HG02852 (cell line): ENCODE results near the gene GLYR1.

Experiments used
- ATAC-seq: cut with Tn5 transposase; IDR thresholded peaks from one replicate; pipeline ENCODE4 v1.9.1; 2021; ENCODE audit warnings: mild to moderate bottlenecking, moderate library complexity; ENCODE audit not compliant: unreplicated experiment

Gene GLYR1

GRCh38 chr16:4850211-4850610 is 3.1 kb upstream of the GLYR1 start:
- no peak for ATAC-seq

DNA sequence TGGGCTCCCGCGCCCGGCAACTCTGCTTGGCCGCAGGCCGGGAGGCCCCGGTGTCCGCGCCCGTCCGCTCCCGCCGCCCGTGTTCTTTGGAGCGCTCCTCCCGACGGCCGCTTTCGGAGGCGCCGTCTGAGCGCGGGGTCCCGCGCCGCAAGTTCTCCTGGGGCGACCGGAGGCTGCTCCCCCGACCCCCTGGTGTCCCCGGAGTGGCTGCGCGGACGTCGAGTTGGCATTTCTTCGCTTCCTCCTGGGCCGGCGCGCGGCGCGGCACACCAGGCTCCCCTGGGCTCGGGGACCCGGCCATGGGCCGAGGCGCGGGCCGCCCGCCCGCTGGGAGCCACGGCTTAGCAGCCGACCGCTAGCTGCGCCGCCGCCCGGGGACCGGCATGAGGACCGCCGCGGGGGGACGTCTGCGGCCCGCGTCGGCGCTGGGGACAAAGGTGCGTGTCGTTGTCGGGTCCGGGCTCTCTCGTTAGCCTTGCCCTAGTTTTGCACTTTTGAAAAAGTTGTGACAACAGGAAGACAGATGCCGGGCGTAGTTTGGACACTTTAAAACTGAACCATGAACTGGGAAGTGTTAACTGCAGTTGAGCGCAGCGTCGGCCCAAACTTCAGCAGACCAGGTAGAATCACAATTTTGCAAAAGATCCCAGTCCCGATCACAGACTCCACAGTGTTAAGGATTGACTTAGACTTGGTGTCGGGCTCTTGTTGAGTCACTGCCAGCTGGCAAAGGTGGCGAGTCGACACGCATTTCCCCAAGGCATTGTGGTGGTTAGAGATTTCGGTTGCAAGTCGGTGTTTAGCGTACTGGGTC is 893 bp upstream of the GLYR1 start:
- peak; percentile 20 for ATAC-seq

DNA sequence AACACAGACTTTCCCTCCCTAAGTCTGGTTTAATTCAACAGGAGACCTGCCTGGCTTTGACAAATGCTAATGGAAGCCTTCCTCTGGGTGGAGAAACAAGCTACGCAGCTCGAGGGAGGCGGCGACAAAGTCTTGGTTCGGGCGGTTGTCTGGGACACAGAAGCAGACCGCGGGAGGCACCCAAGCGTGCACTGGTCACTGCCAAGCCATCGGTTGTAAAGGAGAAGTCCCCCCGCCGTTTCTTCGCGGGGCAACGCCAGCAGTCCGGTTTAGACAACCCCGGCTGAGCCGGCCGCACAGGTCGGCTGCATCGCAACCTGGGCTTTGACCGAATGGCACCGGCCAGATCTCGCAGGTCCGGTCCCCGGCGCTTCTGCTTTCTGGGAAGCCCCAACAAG is 586 bp downstream of the GLYR1 start:
- peak; percentile 36 for ATAC-seq

- ATAC-seq = no peak
Observed at GRCh38 chr16:4840984-4841383, 6.1 kb downstream of the GLYR1 start.

DNA sequence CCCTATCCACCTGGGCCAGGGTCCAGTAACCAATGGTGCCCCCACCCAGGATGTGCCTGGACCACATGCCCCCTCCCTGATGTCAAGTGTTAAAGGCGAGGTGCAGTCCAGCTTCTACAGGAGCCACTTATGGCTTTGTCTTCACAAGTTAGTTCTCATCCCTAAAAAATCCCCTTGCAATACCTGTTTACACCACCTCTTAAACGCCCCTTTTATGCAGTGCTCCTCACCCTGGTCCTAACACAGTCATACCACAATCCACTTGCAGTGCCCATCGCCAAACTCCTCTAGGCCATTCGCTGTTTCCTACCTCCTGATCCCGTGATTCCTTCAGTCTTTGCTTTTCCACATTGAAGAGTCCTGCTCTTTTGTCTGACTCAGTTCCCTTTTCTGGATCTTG is 7.1 kb downstream of the GLYR1 start:
- ATAC-seq = no peak

GRCh38 chr16:4837733-4838501 is 9.2 kb downstream of the GLYR1 start:
- ATAC-seq = no peak

- no peak for ATAC-seq
Observed at GRCh38 chr16:4836727-4837126, 10.4 kb downstream of the GLYR1 start.

DNA sequence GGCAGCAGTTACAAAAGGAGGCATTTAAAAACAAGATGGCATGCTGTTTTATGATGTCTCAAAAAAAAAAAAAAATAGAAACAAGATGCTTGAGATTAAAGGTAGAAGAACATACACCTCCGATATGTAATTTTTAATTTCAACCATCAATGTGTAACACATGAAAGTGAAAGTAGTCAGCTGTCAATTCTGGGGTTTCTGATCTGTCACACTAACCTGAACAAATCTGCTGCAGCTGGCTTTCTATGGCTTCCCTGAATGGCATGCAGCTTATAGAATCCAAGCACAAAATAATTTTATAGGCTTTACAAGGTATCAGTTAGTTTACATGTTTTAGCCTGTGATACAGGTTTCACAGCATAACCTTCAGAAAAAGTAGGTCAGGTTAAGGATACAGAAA is 13.5 kb downstream of the GLYR1 start:
- no peak for ATAC-seq

DNA sequence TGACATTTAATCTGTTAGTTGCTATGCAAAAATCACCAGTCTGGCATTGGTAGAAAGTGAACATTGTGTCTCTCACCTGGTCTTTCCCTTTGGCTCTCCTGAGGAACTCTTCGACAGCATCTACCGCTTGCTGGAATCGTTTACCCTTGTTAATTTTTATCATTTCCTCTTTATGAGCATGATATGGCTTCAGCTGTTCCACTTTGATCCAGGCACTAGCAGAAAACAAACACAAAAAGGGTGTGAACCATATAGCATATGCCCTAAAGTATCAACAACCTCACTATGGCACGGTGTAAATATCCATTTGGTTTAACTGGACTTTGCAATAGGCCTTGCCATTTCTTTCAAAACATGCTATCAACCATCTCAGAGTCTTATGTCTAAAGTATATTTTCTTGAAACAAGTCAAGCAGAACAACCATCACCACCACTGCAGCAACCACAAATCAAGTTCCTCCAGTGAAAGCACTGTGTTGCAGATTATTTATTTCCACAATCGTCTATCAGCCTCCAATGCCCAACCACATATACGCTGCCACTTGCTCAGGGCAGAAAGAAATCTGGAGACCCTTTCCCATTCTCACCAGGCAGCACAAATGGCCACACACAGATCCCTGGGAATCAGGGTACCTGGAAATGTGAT is 14.3 kb downstream of the GLYR1 start:
- no peak for ATAC-seq

DNA sequence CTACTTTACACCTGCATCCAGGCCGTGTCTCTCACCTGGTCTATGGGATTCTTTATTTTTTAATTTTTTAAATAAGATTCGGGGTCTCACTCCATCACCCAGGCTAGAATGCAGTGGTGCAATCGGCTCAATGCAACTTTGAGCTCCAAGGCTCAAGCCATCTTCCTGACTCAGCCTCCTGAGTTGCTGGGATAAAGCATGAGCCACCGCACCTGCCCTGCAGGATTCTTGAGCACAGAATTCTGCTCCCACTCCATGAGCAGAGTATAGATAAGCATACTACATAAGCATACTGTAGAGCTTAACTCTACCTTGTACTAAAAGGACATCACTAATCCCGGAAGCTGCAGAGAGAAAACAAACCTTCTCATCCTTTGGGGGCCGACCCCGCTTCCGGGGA is 15.5 kb downstream of the GLYR1 start:
- ATAC-seq = no peak

GRCh38 chr16:4830408-4830807 is 16.7 kb downstream of the GLYR1 start:
- ATAC-seq = no peak

DNA sequence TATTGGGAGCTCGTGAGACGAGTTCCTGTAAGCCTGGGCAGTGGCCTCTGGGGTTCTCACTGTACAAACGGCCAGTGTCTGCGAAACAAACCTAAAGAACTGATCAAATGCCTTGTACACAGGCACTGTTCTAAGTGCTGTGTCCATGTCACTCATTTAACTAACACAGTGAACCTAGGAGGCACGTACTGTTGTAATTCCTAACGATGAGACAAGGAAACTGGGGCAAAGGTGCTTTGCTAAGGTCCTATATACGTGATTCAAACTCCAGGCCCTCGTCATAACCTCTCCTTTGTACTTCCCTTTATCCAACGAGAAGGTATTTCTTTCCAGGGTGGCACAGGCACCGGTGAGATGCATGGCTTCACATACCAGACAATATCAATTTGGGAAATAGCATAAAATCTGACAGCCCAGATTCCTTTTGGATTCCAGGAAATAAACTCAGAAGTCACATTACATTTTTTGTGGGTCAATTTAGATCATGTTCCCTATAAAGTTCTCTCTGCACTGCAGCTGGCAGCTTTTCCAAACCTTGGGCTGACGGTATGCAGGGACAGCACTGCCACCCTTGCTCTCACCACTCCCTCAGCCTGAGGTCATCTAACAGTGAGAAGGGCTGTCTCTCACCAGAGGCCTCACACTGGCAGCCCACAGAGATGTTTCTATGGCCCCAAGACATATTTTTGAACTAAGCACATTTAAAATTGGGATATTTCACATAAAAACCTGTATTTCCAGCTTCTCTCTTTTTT is 18.3 kb downstream of the GLYR1 start:
- no peak for ATAC-seq

GRCh38 chr16:4826980-4827379 is 20.1 kb downstream of the GLYR1 start:
- ATAC-seq = no peak

GRCh38 chr16:4826526-4826925 is 20.6 kb downstream of the GLYR1 start:
- ATAC-seq = no peak

DNA sequence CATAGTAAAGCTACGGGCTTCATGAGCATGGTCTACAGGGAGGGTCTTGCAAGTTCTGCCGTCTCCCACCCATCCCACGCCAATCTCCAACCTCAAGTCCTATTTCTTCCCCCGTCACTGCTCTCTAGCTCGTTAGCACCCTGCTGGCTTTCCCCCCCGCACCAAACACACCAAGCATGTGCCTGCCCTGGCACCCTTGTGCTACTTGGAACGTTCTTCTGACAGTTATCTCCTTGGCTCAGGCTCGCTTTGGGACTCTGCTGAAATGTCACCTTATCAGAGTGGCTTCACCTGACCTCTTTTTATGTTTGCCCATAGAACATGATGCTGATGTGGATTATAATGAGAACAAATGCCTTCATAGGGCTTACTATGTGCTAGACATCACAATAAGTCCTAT is 21.9 kb downstream of the GLYR1 start:
- no peak for ATAC-seq

GRCh38 chr16:4820652-4821051 is 26.4 kb downstream of the GLYR1 start:
- ATAC-seq = no peak

DNA sequence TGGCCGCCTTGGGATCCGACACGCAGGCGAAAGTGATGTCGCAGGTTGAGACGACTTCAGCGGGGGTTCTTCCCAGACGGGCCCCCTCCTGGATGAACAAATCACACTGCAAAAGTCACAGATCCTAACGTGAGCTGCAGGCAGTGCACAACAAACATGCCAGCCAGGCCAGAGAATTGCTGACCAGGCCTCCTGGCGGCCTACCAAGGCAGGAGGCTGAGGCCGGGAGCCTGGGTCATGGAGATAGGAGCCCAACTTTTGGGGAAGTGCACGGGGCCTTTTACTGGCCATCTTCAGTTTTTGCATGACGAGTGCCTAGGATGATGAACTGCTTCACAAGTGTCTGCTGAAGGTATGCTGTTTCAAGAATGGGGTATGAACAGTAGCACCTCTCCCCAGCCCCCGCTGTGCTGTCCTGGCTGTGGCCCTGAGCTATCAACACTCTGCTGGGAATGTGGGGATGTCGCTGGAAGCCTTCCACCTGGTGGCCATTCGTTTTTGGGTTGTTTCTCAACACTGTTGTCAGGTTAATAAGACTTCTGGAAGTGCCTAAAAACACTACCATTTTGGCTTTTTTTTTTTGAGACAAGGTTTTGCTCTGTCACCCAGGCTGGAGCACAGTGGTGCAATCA is 32.4 kb downstream of the GLYR1 start:
- ATAC-seq = no peak

DNA sequence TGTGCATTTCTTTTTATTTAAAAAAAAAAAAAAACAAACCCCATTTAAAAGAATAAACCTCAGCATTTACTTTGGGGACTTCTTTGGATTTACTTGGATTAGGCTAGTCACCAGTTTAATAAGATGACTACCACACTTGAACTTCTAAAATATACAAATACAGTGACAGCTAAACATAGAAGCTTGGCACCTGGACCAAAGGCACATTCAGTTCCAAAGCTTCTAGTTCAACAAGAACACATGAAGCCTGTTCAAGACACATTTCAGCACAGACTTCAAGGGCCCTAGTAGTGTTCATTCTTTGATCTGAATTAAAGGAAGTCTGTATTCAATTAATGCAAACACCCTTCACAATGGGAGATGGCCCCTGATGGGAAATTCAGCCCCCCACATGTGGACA is 33.0 kb downstream of the GLYR1 start:
- no peak for ATAC-seq

DNA sequence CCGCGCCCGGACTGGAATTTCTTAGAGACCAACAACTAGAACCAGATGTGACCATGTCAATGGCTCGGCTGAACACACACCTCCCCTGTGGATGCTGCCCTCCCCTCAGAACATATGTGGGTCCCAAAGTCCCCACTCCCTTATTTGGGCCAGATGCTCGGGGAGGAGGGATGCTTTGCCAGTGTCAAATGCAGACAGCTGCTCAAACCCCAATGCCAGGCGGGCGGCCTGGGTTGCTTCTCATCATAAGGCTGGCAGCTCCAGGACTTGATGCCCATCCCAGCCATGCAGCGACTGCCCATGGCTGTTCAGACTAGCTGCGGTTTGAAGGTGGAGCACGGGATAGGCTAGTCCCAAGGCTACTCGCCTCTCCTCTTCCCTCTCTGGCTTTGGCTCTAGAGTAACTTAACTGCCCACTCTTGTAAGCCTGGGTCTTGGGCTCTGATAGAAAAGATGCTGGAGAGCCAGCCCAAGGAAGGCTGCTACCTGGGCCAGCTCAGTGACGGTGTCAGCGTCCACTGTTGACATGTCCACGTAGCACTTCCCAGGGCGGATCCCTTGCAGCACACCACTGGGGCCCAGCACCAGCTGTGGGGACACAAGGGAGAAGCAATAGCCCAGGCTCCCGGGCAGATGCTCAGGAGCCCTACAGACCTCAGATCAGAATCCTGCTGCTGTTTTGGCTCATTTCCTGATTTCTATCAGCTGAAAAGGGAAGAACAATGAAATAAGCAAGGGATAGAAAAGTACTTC is 33.7 kb downstream of the GLYR1 start:
- no peak for ATAC-seq

GRCh38 chr16:4811773-4812172 is 35.3 kb downstream of the GLYR1 start:
- ATAC-seq = no peak
